WTC11 (cell line): ENCODE measurements around the gene ATP2B2. TPM values are rescaled to one million over a fixed set of nuclear protein-coding genes. Genes with fewer than 3 reads are reported as not detected.

ENCODE experiments used
- ATAC-seq: fragments of 200-7000 bp; cut with Tn5 transposase; 2 replicates; pipeline ENCODE4 v1.10.0; 2021; ENCODE audit warnings: mild to moderate bottlenecking, moderate library complexity
- CTCF ChIA-PET: fragments of 300-600 bp; sonication (Branson Sonifier 250); formaldehyde crosslinking; loops from one replicate; lab custom pipeline; 2021; ENCODE audit warnings: antibody characterized with exemption; lab: Charles Lee
- POLR2A ChIA-PET: fragments of 350-600 bp; sonication (Branson Sonifier 250); formaldehyde crosslinking; loops from one replicate; lab custom pipeline; 2021; ENCODE audit warnings: antibody characterized with exemption; lab: Charles Lee
- DNase-seq: peaks from one replicate; pipeline ENCODE4 v3.0.0; 2021; ENCODE audit warnings: low spot score
- H3K27ac Mint-ChIP-seq: 2 replicates; pipeline ENCODE4 v1.8.0; 2021; ENCODE audit warnings: mixed read lengths
- H3K27me3 Mint-ChIP-seq: 2 replicates; pipeline ENCODE4 v1.8.0; 2021; ENCODE audit warnings: low read depth, mild to moderate bottlenecking, moderate library complexity, mixed read lengths
- H3K36me3 Mint-ChIP-seq: 2 replicates; pipeline ENCODE4 v1.8.0; 2021; ENCODE audit warnings: mixed read lengths
- H3K4me1 Mint-ChIP-seq: 2 replicates; pipeline ENCODE4 v1.8.0; 2022; ENCODE audit warnings: mixed read lengths
- H3K4me3 Mint-ChIP-seq: 2 replicates; pipeline ENCODE4 v1.8.0; 2021; ENCODE audit warnings: mild to moderate bottlenecking, moderate library complexity, mixed read lengths
- H3K9me3 Mint-ChIP-seq: 2 replicates; pipeline ENCODE4 v1.8.0; 2021; ENCODE audit warnings: mixed read lengths
- CREB1 ChIP-seq: sonication (generic); formaldehyde crosslinking; IDR thresholded peaks from 2 replicates; pipeline ENCODE4 v1.8.0; 2023; ENCODE audit warnings: mild to moderate bottlenecking, missing genetic modification reagents
- GRHL2 ChIP-seq: fragments of 250-450 bp; sonication (Bioruptor Pico); IDR thresholded peaks from 2 replicates; pipeline ENCODE4 v1.8.0; 2022; ENCODE audit warnings: mild to moderate bottlenecking, moderate library complexity; ENCODE audit not compliant: insufficient replicate concordance, severe bottlenecking
- HMGA2 ChIP-seq: fragments of 250-450 bp; sonication (Bioruptor Pico); IDR thresholded peaks from 2 replicates; pipeline ENCODE4 v1.4.0; 2021; ENCODE audit warnings: mild to moderate bottlenecking, moderate library complexity
- KAT7 ChIP-seq: sonication (generic); formaldehyde crosslinking; IDR thresholded peaks from 2 replicates; pipeline ENCODE4 v1.8.1; 2023; ENCODE audit warnings: missing genetic modification reagents, mild to moderate bottlenecking, borderline replicate concordance
- PRRX2 ChIP-seq: fragments of 250-450 bp; sonication (Bioruptor Pico); IDR thresholded peaks from 2 replicates; pipeline ENCODE4 v1.8.0; 2021; ENCODE audit warnings: mild to moderate bottlenecking
- SMAD3 ChIP-seq: sonication (generic); formaldehyde crosslinking; IDR thresholded peaks from 2 replicates; pipeline ENCODE4 v1.8.0; 2022; ENCODE audit warnings: missing genetic modification reagents, mild to moderate bottlenecking, borderline replicate concordance
- SP1 ChIP-seq: sonication (generic); formaldehyde crosslinking; conservative IDR thresholded peaks from 2 replicates; pipeline ENCODE4 v1.8.1; 2022; ENCODE audit warnings: missing genetic modification reagents
- TP53 ChIP-seq: sonication (generic); formaldehyde crosslinking; IDR thresholded peaks from 2 replicates; pipeline ENCODE4 v1.8.1; 2023; ENCODE audit warnings: mild to moderate bottlenecking, missing genetic modification reagents
- ZNF121 ChIP-seq: sonication (generic); formaldehyde crosslinking; IDR thresholded peaks from 2 replicates; pipeline ENCODE4 v1.8.0; 2023; ENCODE audit warnings: missing genetic modification reagents
- ZNF219 ChIP-seq: sonication (generic); formaldehyde crosslinking; IDR thresholded peaks from 2 replicates; pipeline ENCODE4 v1.8.0; 2023; ENCODE audit warnings: missing genetic modification reagents, mild to moderate bottlenecking, borderline replicate concordance
- ZNF263 ChIP-seq: sonication (generic); formaldehyde crosslinking; IDR thresholded peaks from 2 replicates; pipeline ENCODE4 v1.8.1; 2022; ENCODE audit warnings: low read depth, mild to moderate bottlenecking, moderate library complexity, missing genetic modification reagents
- total RNA-seq: library from RNA; stranded (reverse); gene quantifications from 3 replicates; pipeline ENCODE4 v1.2.3, GENCODE V29; 2021
- TF ChIP-seq, protein P1 (sequence below): sonication (generic); formaldehyde crosslinking; IDR thresholded peaks from 2 replicates; pipeline ENCODE4 v1.8.0; 2023; ENCODE audit warnings: mild to moderate bottlenecking, missing genetic modification reagents
- TF ChIP-seq, protein P2 (sequence below): sonication (generic); formaldehyde crosslinking; conservative IDR thresholded peaks from 2 replicates; pipeline ENCODE4 v1.8.1; 2022; ENCODE audit warnings: mild to moderate bottlenecking, missing genetic modification reagents
- TF ChIP-seq, protein P3 (sequence below): fragments of 200-600 bp; IDR thresholded peaks from 2 replicates; pipeline ENCODE4 v1.8.0; 2022; ENCODE audit warnings: antibody characterized with exemption
- TF ChIP-seq, protein P4 (sequence below): sonication (generic); formaldehyde crosslinking; IDR thresholded peaks from 2 replicates; pipeline ENCODE4 v1.8.1; 2023; ENCODE audit warnings: mild to moderate bottlenecking, moderate library complexity, missing genetic modification reagents
- TF ChIP-seq, protein P5 (sequence below): sonication (generic); formaldehyde crosslinking; IDR thresholded peaks from 2 replicates; pipeline ENCODE4 v1.8.0; 2022; ENCODE audit warnings: missing genetic modification reagents
- TF ChIP-seq, protein P6 (sequence below): sonication (generic); formaldehyde crosslinking; IDR thresholded peaks from 2 replicates; pipeline ENCODE4 v1.8.1; 2022; ENCODE audit warnings: low read depth, mild to moderate bottlenecking, moderate library complexity, missing genetic modification reagents, borderline replicate concordance

ATP2B2 gene
- total RNA-seq, 1 experiment from 2014 or later: 0.48 TPM

DNA sequence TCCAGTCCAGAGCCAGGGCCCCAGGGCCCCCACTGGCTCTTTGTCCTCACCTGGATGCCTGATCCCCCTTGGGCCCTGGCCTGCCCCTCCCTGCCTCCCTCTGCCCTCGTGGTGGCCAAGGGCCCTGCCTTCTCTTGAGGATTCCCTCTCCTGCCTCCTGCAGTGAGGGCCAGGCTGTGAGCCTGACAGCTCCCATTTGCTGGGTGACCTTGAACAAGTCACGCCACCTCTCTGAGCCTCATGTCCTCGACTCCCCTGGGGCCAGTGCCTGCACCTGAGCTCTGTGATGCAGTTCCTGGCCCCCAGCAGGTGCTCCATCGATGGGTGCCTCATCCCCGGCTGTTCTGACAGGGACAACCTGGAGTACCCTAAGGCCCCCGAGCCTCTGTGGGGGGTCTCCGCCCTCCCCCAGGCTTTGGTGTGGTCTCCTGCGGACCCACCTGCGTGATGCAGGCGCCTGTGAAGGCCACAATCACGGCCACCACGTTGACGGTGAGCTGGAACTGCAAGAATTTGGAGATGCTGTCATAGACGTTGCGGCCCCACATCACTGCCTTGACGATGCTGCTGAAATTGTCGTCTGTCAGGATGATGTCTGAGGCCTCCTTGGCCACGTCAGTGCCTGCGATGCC, 160.3 kb downstream of the ATP2B2 start (continued):
- TF ChIP-seq, protein P1, sequence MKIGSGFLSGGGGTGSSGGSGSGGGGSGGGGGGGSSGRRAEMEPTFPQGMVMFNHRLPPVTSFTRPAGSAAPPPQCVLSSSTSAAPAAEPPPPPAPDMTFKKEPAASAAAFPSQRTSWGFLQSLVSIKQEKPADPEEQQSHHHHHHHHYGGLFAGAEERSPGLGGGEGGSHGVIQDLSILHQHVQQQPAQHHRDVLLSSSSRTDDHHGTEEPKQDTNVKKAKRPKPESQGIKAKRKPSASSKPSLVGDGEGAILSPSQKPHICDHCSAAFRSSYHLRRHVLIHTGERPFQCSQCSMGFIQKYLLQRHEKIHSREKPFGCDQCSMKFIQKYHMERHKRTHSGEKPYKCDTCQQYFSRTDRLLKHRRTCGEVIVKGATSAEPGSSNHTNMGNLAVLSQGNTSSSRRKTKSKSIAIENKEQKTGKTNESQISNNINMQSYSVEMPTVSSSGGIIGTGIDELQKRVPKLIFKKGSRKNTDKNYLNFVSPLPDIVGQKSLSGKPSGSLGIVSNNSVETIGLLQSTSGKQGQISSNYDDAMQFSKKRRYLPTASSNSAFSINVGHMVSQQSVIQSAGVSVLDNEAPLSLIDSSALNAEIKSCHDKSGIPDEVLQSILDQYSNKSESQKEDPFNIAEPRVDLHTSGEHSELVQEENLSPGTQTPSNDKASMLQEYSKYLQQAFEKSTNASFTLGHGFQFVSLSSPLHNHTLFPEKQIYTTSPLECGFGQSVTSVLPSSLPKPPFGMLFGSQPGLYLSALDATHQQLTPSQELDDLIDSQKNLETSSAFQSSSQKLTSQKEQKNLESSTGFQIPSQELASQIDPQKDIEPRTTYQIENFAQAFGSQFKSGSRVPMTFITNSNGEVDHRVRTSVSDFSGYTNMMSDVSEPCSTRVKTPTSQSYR (CRISPR knock-in tag): no peak

DNA sequence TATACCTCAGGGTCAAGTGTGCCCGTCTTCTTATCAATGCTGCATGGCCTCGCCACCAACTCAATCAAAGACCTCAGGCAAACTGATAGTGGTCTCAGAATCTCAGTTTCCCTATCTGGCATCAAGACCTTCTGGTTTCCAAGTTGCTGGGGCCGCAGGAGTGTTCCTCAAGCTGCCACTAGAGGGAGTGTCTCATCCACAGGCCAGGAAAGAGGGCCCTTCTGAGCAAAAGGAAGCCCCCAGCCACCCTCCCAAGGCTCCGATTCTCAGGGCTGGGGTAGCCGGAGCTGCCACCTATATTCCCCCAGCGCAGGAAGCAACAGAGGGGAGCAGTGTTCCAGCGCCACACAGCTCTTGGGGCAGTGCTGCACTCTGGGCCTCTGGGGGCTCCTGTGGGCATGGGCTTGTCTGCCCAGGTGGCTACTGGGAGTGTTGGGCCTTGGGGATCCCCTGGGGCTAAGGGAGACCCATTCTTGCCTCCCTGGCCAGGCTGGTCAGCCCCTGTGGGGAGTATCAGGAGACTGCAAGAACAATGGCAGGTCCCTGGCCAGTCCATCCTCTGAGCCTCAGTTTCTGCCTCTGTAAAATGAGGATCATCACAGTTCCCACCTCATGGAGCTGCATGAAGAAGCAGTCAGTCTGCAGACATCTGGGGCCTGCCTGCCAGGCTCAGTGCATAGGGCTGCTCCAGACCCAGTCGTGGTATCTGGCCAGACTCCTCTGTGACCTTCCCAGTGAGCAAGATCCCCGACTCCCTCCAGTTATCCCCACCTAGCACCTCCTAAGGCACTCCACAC, 161.0 kb downstream of the ATP2B2 start:
- H3K4me1 Mint-ChIP-seq: no peaks in the 10 kb centered on the region
- peak; percentile 79 for DNase-seq
- ATAC-seq: peak; percentile 80
- TF ChIP-seq, protein P2, sequence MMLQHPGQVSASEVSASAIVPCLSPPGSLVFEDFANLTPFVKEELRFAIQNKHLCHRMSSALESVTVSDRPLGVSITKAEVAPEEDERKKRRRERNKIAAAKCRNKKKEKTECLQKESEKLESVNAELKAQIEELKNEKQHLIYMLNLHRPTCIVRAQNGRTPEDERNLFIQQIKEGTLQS: no peak
- TF ChIP-seq, protein P3, sequence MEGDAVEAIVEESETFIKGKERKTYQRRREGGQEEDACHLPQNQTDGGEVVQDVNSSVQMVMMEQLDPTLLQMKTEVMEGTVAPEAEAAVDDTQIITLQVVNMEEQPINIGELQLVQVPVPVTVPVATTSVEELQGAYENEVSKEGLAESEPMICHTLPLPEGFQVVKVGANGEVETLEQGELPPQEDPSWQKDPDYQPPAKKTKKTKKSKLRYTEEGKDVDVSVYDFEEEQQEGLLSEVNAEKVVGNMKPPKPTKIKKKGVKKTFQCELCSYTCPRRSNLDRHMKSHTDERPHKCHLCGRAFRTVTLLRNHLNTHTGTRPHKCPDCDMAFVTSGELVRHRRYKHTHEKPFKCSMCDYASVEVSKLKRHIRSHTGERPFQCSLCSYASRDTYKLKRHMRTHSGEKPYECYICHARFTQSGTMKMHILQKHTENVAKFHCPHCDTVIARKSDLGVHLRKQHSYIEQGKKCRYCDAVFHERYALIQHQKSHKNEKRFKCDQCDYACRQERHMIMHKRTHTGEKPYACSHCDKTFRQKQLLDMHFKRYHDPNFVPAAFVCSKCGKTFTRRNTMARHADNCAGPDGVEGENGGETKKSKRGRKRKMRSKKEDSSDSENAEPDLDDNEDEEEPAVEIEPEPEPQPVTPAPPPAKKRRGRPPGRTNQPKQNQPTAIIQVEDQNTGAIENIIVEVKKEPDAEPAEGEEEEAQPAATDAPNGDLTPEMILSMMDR: peak; percentile 87
- H3K27me3 Mint-ChIP-seq: no peaks in the 10 kb centered on the region
- ChIA-PET POLR2A (no interaction called here), CTCF (interaction anchor here (0.6 to 1.8 kb wide), 37 partner anchors 10 to 396 kb away, joined by 3 to 14 read pairs (median 4); partner anchors contain the start of gene SEC13)
- no peak overlapping the region for H3K4me3 Mint-ChIP-seq
- no peaks in the 10 kb centered on the region for H3K36me3 Mint-ChIP-seq
- H3K27ac Mint-ChIP-seq: no peak overlapping the region
- no peaks in the 10 kb centered on the region for H3K9me3 Mint-ChIP-seq

DNA sequence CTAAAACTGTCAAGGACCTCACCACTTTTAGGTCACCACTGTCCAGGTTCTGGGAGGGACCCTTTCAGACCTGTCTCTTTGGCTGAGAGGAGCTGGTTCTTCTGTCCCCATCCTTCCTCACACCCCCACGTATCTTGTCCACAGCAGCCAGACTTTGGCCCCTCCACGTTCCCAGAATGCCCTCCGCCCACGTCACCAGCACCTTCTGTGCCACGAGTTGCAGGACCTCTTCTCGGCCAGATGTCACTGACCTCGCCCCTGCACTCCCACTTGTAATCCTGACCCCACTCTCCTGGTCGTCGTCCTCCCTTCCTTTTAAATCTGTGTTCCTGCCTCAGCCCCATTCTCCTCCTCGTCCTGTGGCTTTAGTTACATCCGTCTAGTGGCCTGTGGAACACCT, 161.9 kb downstream of the ATP2B2 start:
- no peak for ATAC-seq
- ChIA-PET CTCF (interaction anchor here (0.6 to 1.8 kb wide), 23 partner anchors 13 to 395 kb away, joined by 3 to 14 read pairs (median 4); partner anchors contain the start of gene SEC13), POLR2A (no interaction called here)
- Mint-ChIP-seq H3K4me3 (no peak overlapping the region), H3K27ac (no peak overlapping the region), H3K27me3 (no peaks in the 10 kb centered on the region), H3K36me3 (no peaks in the 10 kb centered on the region), H3K4me1 (no peaks in the 10 kb centered on the region), H3K9me3 (no peaks in the 10 kb centered on the region)
- TF ChIP-seq SMAD3 (CRISPR knock-in tag) (no peak), SP1 (CRISPR knock-in tag) (no peak), CREB1 (no peak), TP53 (CRISPR knock-in tag) (no peak), ZNF263 (CRISPR knock-in tag) (no peak), PRRX2 (CRISPR knock-in tag) (no peak), ZNF219 (CRISPR knock-in tag) (no peak), GRHL2 (CRISPR knock-in tag) (no peak), ZNF121 (CRISPR knock-in tag) (no peak), HMGA2 (CRISPR knock-in tag) (no peak), KAT7 (no peak)
- TF ChIP-seq, protein P4, sequence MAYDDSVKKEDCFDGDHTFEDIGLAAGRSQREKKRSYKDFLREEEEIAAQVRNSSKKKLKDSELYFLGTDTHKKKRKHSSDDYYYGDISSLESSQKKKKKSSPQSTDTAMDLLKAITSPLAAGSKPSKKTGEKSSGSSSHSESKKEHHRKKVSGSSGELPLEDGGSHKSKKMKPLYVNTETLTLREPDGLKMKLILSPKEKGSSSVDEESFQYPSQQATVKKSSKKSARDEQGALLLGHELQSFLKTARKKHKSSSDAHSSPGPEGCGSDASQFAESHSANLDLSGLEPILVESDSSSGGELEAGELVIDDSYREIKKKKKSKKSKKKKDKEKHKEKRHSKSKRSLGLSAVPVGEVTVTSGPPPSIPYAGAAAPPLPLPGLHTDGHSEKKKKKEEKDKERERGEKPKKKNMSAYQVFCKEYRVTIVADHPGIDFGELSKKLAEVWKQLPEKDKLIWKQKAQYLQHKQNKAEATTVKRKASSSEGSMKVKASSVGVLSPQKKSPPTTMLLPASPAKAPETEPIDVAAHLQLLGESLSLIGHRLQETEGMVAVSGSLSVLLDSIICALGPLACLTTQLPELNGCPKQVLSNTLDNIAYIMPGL (CRISPR knock-in tag): no peak
- TF ChIP-seq, protein P5, sequence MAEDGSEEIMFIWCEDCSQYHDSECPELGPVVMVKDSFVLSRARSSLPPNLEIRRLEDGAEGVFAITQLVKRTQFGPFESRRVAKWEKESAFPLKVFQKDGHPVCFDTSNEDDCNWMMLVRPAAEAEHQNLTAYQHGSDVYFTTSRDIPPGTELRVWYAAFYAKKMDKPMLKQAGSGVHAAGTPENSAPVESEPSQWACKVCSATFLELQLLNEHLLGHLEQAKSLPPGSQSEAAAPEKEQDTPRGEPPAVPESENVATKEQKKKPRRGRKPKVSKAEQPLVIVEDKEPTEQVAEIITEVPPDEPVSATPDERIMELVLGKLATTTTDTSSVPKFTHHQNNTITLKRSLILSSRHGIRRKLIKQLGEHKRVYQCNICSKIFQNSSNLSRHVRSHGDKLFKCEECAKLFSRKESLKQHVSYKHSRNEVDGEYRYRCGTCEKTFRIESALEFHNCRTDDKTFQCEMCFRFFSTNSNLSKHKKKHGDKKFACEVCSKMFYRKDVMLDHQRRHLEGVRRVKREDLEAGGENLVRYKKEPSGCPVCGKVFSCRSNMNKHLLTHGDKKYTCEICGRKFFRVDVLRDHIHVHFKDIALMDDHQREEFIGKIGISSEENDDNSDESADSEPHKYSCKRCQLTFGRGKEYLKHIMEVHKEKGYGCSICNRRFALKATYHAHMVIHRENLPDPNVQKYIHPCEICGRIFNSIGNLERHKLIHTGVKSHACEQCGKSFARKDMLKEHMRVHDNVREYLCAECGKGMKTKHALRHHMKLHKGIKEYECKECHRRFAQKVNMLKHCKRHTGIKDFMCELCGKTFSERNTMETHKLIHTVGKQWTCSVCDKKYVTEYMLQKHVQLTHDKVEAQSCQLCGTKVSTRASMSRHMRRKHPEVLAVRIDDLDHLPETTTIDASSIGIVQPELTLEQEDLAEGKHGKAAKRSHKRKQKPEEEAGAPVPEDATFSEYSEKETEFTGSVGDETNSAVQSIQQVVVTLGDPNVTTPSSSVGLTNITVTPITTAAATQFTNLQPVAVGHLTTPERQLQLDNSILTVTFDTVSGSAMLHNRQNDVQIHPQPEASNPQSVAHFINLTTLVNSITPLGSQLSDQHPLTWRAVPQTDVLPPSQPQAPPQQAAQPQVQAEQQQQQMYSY: no peak
- TF ChIP-seq, protein P6, sequence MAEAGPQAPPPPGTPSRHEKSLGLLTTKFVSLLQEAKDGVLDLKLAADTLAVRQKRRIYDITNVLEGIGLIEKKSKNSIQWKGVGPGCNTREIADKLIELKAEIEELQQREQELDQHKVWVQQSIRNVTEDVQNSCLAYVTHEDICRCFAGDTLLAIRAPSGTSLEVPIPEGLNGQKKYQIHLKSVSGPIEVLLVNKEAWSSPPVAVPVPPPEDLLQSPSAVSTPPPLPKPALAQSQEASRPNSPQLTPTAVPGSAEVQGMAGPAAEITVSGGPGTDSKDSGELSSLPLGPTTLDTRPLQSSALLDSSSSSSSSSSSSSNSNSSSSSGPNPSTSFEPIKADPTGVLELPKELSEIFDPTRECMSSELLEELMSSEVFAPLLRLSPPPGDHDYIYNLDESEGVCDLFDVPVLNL: no peak
- DNase-seq: no peak
